ENCODE data around the gene TWF2.

The TWF2 gene

DNA sequence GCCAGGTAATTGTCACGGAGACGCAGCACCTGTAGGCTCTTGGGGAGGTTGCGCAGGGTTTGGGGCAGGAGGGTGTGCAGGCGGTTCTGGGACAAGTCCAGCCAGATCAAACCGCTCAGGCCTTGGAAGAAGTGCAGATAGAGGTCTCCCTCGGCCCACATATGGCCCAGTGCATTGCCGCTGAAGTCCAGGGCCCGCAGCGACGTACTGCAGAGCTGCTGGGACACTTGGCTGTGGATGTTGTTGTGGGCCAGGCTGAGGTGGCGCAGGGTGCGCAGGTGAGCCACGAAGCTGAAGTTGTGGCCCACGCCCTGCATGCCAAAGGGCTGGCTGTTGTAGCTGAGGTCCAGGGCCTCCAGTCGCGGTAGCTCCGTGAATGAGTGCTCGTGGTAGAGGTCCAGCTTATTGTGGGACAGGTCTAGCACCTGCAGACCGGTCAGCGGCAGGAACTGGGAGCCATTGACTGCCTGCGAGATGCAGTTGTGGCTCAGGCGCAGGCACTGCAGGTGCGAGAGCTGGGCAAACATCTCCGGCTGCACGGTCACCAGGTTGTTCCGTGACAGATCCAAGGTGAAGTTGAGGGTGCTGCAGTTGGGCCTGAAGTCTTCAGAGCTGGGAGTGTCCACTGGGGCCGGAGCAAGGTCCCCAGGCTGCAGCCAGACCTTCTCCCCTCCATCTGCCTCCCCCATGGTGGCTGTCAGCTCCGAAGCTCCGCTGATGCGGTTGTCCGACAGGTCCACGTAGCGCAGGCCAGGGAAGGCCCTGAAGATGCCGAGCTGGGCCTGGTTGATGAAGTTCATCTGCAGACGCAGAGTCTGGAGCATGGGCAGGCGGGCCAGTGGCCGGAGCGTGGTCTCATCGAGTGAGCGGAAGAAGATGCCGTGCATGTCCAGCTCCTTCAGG is 16.4 kb downstream of the TWF2 start:
- Histone ChIP-seq H3K27ac (ENCODE audit: poor library complexity, severe bottlenecking) (no peak overlapping the region), H3K27me3 (ENCODE audit: insufficient read depth, poor library complexity, severe bottlenecking) (no peaks in the 10 kb centered on the region), H3K36me3 (ENCODE audit: low read depth) (no peaks in the 10 kb centered on the region), H3K4me1 (ENCODE audit: insufficient read depth, poor library complexity, severe bottlenecking) (peaks cover 8% of the 10 kb centered on the region), H3K4me3 (ENCODE audit: severe bottlenecking) (no peak overlapping the region), H3K9me3 (ENCODE audit: severe bottlenecking) (no peaks in the 10 kb centered on the region)
- DNase-seq (ENCODE audit: low spot score) (peak; percentile 68), ATAC-seq (ENCODE audit: low read depth) (no peak)
- no peak for TF ChIP-seq CTCF (IDR thresholded peaks at IDR 0.05; ENCODE audit: poor library complexity, severe bottlenecking)

DNA sequence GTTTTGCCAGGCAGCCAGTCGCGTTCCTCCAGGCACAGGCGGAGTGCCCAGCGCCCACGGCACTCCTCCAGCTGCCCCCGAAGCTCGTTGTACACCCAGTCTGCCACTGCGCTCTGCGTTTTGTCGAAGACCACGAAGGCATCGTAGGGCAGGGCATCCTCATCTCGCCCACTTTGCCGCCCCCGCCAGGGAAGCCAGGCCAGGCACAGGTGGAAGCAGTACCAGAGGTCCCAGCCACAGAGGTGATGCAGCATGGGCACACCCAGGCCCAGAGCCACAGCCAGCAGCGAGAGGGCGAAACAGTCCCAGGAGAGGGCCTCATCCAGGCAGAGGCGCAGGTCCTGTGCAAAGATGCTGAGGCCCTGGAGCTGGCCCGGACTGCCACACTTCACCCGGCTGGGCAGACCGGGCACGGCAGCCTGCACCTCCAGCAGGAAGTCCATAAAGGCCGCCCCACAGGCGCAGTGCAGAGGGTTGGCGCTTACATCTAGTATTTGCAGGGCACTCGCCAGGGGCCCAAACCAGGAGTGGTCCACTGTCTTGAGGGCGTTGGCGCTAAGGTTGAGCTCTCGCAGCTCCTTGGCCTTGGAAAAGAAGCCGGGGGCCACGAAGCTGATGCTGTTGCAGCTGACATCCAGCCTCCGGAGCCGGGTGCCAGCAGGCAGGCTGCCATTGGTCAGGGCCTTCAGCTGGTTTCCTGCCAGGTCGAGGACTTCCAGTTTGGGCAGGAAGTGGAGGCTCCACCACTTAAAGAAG is 17.2 kb downstream of the TWF2 start:
- TF ChIP-seq CTCF (IDR thresholded peaks at IDR 0.05; ENCODE audit: poor library complexity, severe bottlenecking), result no peak
- H3K27me3 ChIP-seq (ENCODE audit: insufficient read depth, poor library complexity, severe bottlenecking), result no peaks in the 10 kb centered on the region
- no peaks in the 10 kb centered on the region for H3K9me3 ChIP-seq (ENCODE audit: severe bottlenecking)
- H3K36me3 ChIP-seq (ENCODE audit: low read depth), result no peaks in the 10 kb centered on the region
- no peak overlapping the region for H3K27ac ChIP-seq (ENCODE audit: poor library complexity, severe bottlenecking)
- ATAC-seq (ENCODE audit: low read depth) (no peak), DNase-seq (ENCODE audit: low spot score) (peak; percentile 61)
- H3K4me3 ChIP-seq (ENCODE audit: severe bottlenecking), result no peak overlapping the region
- peaks cover 15% of the 10 kb centered on the region for H3K4me1 ChIP-seq (ENCODE audit: insufficient read depth, poor library complexity, severe bottlenecking)

DNA sequence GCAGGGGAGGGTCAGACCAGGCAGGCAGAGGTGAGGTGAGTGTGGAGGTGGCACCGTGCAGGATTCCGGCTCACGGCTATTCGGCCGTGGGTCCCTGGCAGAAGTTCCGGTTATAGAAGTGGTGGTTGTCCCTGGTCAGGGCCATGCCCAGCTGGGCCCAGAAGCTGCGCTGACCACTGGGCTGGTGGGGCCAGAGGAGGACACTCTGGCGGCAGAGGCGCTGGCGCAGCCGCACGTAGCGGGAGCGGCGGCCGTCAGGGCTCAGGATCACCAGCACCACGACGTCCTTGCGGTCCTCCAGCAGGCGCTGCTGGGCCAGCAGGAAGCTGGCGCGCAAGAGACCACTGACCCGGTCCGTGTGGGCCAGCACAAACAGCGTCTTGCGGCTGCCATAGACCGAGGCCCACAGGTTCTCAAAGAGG is 17.8 kb downstream of the TWF2 start:
- Histone ChIP-seq H3K36me3 (ENCODE audit: low read depth) (no peaks in the 10 kb centered on the region), H3K4me3 (ENCODE audit: severe bottlenecking) (no peak overlapping the region), H3K4me1 (ENCODE audit: insufficient read depth, poor library complexity, severe bottlenecking) (peaks cover 18% of the 10 kb centered on the region), H3K27me3 (ENCODE audit: insufficient read depth, poor library complexity, severe bottlenecking) (no peaks in the 10 kb centered on the region), H3K27ac (ENCODE audit: poor library complexity, severe bottlenecking) (no peak overlapping the region), H3K9me3 (ENCODE audit: severe bottlenecking) (no peaks in the 10 kb centered on the region)
- no peak for DNase-seq (ENCODE audit: low spot score)
- no peak for TF ChIP-seq CTCF (IDR thresholded peaks at IDR 0.05; ENCODE audit: poor library complexity, severe bottlenecking)
- ATAC-seq (ENCODE audit: low read depth), result no peak

DNA sequence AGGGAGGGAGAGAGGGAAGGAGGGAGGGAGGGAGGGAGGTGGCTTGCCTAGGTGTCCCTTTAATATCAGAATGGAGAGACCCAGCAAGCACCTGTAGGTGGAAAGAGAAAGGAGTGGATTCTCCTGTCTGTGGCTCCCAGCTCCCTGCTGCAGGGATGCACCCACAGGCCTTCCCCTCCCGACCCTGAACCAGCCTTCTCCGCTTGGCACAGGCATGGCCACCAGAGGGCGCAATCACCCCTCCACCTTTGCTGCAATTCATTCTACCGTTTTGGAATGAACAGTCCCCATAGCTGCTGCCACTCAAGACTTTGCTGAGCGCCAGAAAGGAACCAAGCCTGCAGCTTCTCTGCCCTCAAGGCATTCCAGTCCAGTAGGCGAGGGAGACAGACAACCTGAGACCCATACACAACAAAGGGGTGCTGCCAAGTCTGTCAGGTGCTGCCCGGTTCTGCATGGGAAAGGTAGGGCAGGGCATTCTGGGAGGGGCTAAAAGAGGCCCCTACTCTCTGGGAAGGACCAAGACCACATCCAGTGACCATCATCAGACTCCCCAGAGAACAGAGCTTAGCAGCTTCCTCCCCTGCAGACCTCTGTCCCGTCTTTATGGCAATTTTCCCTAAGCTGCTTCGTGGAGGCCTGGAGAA is 18.5 kb downstream of the TWF2 start:
- Histone ChIP-seq H3K27me3 (ENCODE audit: insufficient read depth, poor library complexity, severe bottlenecking) (no peaks in the 10 kb centered on the region), H3K27ac (ENCODE audit: poor library complexity, severe bottlenecking) (no peak overlapping the region), H3K4me3 (ENCODE audit: severe bottlenecking) (no peak overlapping the region), H3K36me3 (ENCODE audit: low read depth) (no peaks in the 10 kb centered on the region), H3K9me3 (ENCODE audit: severe bottlenecking) (no peaks in the 10 kb centered on the region), H3K4me1 (ENCODE audit: insufficient read depth, poor library complexity, severe bottlenecking) (peaks cover 18% of the 10 kb centered on the region)
- peak; percentile 78 for DNase-seq (ENCODE audit: low spot score)
- ATAC-seq (ENCODE audit: low read depth), result peak; percentile 40
- TF ChIP-seq CTCF (IDR thresholded peaks at IDR 0.05; ENCODE audit: poor library complexity, severe bottlenecking), result peak; percentile 87
